Tibial artery (tissue), 4 donors: ENCODE measurements around the gene CCDC18.

Experiments
- DNase-seq, 2 donors: peaks; one replicate each; pipeline ENCODE4 v3.0.0-alpha.2; 2019
- H3K27ac ChIP-seq, 2 donors: fragments of 200-600 bp; sonication (generic) in 1 of 2; 1 replicate in 1 of 2; 2 replicates in 1 of 2; pipeline ENCODE4 v1.5.1; 2018 to 2019; ENCODE audit warnings: mild to moderate bottlenecking in 1 of 2
- H3K27me3 ChIP-seq, 2 donors: fragments of 200-600 bp; sonication (generic) in 1 of 2; one replicate each; pipeline versions ENCODE4 v1.5.1 to v1.6.0; 2016 to 2019
- H3K36me3 ChIP-seq, 3 donors: fragments of 200-600 bp; sonication (generic) in 2 of 3; one replicate each; pipeline ENCODE4 v1.5.1; 2016 to 2019; ENCODE audit warnings: mild to moderate bottlenecking in 2 of 3
- H3K4me1 ChIP-seq, 4 donors: fragments of 200-600 bp; sonication (generic) in 2 of 4; 1 replicate in 3 of 4; 2 replicates in 1 of 4; pipeline ENCODE4 v1.5.1; 2016 to 2019
- H3K4me3 ChIP-seq, 2 donors: fragments of 200-600 bp; sonication (generic) in 1 of 2; 1 replicate in 1 of 2; 2 replicates in 1 of 2; pipeline ENCODE4 v1.5.1; 2018 to 2019; ENCODE audit warnings: mild to moderate bottlenecking in 2 of 2
- H3K9me3 ChIP-seq, 3 donors: fragments of 200-600 bp; sonication (generic) in 1 of 3; one replicate each; pipeline ENCODE4 v1.5.1; 2016 to 2019
- CTCF ChIP-seq, 2 experiments: fragments of 200-600 bp in 1 of 2; fragments of 450-650 bp in 1 of 2; IDR thresholded peaks; one replicate each; pipeline ENCODE4 v1.5.1; 2017 to 2019; ENCODE audit warnings: antibody characterized with exemption in 2 of 2, mild to moderate bottlenecking in 1 of 2, moderate library complexity in 1 of 2
- intact Hi-C: fragments of 100-400 bp; cut with DNase I; formaldehyde crosslinking; loops from one replicate; pipeline ENCODE4 v1.15.0; 2023; ENCODE audit warnings: low total_unique reads

The CCDC18 gene

DNA sequence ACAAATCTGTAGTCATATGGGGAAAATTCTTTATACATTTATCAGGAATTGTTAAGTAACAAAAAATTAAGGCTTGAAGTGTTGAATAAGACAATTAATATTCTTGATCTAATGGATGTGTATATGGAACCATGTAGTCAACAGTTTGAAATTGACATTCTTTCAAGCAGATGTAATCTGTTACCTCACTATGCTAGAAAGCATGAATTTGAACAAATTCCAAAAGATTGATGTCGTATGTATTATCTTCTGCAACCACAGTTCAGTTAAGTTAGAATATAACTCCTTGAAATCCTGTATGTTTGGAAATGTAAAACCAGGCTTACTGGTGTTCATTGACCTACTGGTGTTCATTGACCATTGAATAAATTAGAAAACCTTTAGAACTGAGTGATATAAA, 16.1 kb downstream of the CCDC18 start:
- Histone ChIP-seq H3K9me3 (no peaks in the 10 kb centered on the region), H3K36me3 (no peaks in the 10 kb centered on the region), H3K27me3 (no peaks in the 10 kb centered on the region), H3K4me1 (no peaks in the 10 kb centered on the region), H3K4me3 (no peak overlapping the region), H3K27ac (no peak overlapping the region)
- intact Hi-C loops: no loop called here
- TF ChIP-seq CTCF (IDR thresholded peaks at IDR 0.05): no peak
- DNase-seq: no peak

DNA sequence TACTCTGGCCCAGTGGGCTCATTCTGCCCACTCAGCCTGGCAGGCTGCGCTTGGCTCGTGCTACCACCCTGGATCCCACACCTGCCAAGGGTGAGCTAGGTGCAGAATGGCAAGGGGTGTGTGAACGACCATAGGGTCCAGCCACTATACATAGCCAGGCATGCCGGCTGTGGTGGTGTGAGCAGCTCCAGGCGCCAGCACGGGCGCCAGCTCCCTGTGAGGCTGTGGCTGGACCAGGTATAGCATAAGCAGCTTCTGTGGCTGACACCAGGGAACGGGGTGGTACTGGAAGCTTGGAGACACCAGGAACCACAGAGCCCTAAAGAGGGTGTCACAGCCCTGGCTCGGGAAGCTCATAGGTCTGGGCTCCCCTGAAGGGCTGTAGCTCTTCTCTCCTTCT, 18.6 kb downstream of the CCDC18 start:
- Histone ChIP-seq H3K4me3 (no peak overlapping the region), H3K4me1 (no peaks in the 10 kb centered on the region), H3K27me3 (no peaks in the 10 kb centered on the region), H3K36me3 (no peaks in the 10 kb centered on the region), H3K27ac (no peak overlapping the region), H3K9me3 (no peaks in the 10 kb centered on the region)
- intact Hi-C loops: no loop called here
- no peak for DNase-seq
- TF ChIP-seq CTCF (IDR thresholded peaks at IDR 0.05): no peak

DNA sequence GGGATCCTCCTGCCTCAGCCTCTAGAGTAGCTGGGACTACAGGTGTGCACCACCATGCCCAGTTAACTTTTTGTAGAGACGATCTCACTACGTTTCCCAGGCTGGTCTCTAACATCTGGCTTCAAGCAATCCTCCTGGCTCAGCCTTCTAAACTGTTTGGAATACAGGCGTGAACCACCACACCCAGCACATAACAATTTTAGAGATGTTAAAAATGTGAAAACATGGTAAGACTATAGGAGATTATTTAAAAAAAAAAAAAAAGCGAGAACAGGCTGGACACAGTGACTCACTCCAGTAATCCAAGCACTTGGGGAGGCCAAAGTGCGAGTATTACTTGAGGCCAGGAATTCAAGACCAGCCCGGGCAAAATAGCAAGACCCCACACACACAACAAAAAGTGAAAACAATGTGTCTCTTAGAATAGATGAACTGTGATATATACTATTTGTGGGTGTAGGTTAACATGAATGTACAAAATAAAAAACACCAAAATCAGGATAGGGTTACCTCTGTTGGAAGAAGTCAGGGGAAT, 19.6 kb downstream of the CCDC18 start:
- Histone ChIP-seq H3K27ac (no peak overlapping the region), H3K4me3 (no peak overlapping the region), H3K27me3 (no peaks in the 10 kb centered on the region), H3K36me3 (no peaks in the 10 kb centered on the region), H3K9me3 (no peaks in the 10 kb centered on the region), H3K4me1 (no peaks in the 10 kb centered on the region)
- intact Hi-C loops: no loop called here
- TF ChIP-seq CTCF (IDR thresholded peaks at IDR 0.05): no peak
- no peak for DNase-seq

DNA sequence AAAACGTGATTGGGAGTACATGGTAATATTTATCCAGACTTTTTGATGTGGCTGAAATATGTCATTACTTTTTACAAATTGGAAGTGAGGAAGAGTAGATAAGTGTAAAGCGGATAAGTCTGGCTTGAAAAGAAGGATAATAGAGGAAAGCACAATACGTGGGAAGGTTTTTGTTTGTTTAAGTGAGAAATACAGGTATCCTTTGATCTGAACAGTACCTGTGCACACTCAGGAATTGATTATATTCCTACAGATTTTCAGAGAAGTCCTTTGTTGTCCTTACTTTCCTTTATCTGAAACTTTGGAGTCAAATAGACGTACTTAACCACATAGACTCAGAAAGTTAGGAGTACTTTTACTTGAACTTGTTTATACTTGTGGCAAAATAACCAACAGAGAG, 20.2 kb downstream of the CCDC18 start:
- Histone ChIP-seq H3K4me3 (no peak overlapping the region), H3K27ac (no peak overlapping the region), H3K9me3 (no peaks in the 10 kb centered on the region), H3K36me3 (no peaks in the 10 kb centered on the region), H3K27me3 (no peaks in the 10 kb centered on the region), H3K4me1 (no peaks in the 10 kb centered on the region)
- DNase-seq: no peak
- intact Hi-C loops: no loop called here
- TF ChIP-seq CTCF (IDR thresholded peaks at IDR 0.05): no peak

- H3K27ac ChIP-seq: no peak overlapping the region
Observed at GRCh38 chr1:93205892-93206566, 25.5 kb downstream of the CCDC18 start.

More at GRCh38 chr1:93205892-93206566, 25.5 kb downstream of the CCDC18 start:
- no peaks in the 10 kb centered on the region for H3K27me3 ChIP-seq
- TF ChIP-seq CTCF (IDR thresholded peaks at IDR 0.05): no peak
- no peaks in the 10 kb centered on the region for H3K9me3 ChIP-seq
- no peak for DNase-seq
- intact Hi-C loops: no loop called here
- H3K36me3 ChIP-seq: no peaks in the 10 kb centered on the region
- H3K4me1 ChIP-seq: no peaks in the 10 kb centered on the region
- no peak overlapping the region for H3K4me3 ChIP-seq
